ENCODE measurements around the gene ZNF491.

DNA sequence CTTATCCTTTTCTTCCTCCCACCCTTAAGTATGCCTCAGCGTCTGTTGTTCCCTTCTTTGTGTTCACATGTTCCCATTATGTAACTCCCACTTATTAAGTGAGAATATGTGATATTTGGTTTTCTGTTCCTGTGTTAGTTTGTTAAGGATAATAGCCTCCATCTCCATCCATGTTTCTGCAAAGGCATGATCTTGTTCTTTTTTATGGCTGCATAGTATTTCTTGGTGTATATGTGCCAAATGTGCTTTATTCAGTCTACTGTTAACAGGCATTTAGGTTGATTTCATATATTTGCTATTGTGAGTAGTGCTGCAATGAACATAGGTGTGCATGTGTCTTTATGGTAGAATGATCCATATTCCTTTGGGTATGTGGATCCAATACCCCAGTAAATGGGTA, 34.7 kb upstream of the ZNF491 start:
- TF ChIP-seq, protein P1, sequence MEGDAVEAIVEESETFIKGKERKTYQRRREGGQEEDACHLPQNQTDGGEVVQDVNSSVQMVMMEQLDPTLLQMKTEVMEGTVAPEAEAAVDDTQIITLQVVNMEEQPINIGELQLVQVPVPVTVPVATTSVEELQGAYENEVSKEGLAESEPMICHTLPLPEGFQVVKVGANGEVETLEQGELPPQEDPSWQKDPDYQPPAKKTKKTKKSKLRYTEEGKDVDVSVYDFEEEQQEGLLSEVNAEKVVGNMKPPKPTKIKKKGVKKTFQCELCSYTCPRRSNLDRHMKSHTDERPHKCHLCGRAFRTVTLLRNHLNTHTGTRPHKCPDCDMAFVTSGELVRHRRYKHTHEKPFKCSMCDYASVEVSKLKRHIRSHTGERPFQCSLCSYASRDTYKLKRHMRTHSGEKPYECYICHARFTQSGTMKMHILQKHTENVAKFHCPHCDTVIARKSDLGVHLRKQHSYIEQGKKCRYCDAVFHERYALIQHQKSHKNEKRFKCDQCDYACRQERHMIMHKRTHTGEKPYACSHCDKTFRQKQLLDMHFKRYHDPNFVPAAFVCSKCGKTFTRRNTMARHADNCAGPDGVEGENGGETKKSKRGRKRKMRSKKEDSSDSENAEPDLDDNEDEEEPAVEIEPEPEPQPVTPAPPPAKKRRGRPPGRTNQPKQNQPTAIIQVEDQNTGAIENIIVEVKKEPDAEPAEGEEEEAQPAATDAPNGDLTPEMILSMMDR (IDR thresholded peaks at IDR 0.05; ENCODE audit: insufficient read depth, low read length): no peak
- TF ChIP-seq POLR2AphosphoS5 (IDR thresholded peaks at IDR 0.05; ENCODE audit: low read depth) (no peak), GABPA (IDR thresholded peaks at IDR 0.05; ENCODE audit: low read depth) (no peak), SPI1 (IDR thresholded peaks at IDR 0.05; ENCODE audit: borderline replicate concordance, low read depth) (no peak)
- TF ChIP-seq, protein P2, sequence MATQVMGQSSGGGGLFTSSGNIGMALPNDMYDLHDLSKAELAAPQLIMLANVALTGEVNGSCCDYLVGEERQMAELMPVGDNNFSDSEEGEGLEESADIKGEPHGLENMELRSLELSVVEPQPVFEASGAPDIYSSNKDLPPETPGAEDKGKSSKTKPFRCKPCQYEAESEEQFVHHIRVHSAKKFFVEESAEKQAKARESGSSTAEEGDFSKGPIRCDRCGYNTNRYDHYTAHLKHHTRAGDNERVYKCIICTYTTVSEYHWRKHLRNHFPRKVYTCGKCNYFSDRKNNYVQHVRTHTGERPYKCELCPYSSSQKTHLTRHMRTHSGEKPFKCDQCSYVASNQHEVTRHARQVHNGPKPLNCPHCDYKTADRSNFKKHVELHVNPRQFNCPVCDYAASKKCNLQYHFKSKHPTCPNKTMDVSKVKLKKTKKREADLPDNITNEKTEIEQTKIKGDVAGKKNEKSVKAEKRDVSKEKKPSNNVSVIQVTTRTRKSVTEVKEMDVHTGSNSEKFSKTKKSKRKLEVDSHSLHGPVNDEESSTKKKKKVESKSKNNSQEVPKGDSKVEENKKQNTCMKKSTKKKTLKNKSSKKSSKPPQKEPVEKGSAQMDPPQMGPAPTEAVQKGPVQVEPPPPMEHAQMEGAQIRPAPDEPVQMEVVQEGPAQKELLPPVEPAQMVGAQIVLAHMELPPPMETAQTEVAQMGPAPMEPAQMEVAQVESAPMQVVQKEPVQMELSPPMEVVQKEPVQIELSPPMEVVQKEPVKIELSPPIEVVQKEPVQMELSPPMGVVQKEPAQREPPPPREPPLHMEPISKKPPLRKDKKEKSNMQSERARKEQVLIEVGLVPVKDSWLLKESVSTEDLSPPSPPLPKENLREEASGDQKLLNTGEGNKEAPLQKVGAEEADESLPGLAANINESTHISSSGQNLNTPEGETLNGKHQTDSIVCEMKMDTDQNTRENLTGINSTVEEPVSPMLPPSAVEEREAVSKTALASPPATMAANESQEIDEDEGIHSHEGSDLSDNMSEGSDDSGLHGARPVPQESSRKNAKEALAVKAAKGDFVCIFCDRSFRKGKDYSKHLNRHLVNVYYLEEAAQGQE (IDR thresholded peaks at IDR 0.05; ENCODE audit: insufficient replicate concordance, low read depth): no peak
